PC-9 (cell line): ENCODE measurements around the gene WDR48.

Experiments used
- CTCF ChIP-seq: fragments of 200-600 bp; sonication (generic); conservative IDR thresholded peaks from 2 replicates; pipeline ENCODE4 v1.6.1; 2017; ENCODE audit warnings: mixed run types, antibody characterized with exemption, mild to moderate bottlenecking, moderate library complexity
- EZH2 ChIP-seq: fragments of 200-600 bp; sonication (generic); IDR thresholded peaks from 2 replicates; pipeline ENCODE4 v1.8.0; 2017; ENCODE audit warnings: antibody characterized with exemption, low read depth

GRCh38 chr3:39144095-39144747 lies 92.4 kb downstream of the WDR48 start:
- TF ChIP-seq CTCF (no peak), EZH2 (no peak)
